ENCODE data around the gene CD28.

DNA sequence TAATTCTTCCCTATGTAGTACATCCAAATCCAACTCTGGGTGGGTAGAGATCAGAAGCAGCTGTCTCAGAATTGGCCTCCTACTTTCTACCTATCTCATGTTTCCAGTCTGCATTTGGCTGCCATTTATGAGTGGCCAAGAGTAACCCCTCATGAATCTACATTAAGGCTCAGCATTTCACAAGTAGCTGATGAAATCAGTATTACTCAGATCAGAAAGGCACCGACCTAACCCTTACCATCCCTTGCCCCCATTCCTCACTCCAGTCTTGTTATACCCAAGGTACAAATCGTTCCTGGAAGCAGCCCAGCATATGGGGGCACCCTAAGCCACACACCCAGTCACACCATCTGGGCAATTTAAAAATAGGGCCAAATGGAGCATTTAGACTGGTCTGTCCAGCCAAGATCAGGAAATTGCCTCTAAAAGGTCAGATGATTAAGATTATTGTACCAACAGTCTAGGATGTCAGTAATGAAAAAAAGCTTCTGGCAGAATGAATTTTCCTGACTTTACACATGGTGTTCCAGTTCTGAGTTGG is 37.1 kb downstream of the CD28 start:
- TF ChIP-seq POLR2A (IDR thresholded peaks at IDR 0.05), result no peak
- TF ChIP-seq, protein P1, sequence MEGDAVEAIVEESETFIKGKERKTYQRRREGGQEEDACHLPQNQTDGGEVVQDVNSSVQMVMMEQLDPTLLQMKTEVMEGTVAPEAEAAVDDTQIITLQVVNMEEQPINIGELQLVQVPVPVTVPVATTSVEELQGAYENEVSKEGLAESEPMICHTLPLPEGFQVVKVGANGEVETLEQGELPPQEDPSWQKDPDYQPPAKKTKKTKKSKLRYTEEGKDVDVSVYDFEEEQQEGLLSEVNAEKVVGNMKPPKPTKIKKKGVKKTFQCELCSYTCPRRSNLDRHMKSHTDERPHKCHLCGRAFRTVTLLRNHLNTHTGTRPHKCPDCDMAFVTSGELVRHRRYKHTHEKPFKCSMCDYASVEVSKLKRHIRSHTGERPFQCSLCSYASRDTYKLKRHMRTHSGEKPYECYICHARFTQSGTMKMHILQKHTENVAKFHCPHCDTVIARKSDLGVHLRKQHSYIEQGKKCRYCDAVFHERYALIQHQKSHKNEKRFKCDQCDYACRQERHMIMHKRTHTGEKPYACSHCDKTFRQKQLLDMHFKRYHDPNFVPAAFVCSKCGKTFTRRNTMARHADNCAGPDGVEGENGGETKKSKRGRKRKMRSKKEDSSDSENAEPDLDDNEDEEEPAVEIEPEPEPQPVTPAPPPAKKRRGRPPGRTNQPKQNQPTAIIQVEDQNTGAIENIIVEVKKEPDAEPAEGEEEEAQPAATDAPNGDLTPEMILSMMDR (IDR thresholded peaks at IDR 0.05), result no peak
